Mucosa of rectum (tissue), 2 donors: ENCODE results near the gene ACACB.
"Not testable (repeated sequence)": the region's sequence is repeated elsewhere in the genome, so short reads cannot be mapped to it uniquely, and the experiment has no call there.

ENCODE experiments used
- H3K27ac ChIP-seq, 2 donors: one replicate each; pipeline ENCODE4 v1.7.0; 2013; ENCODE audit warnings: inconsistent platforms in 2 of 2, low read depth in 2 of 2, low read length in 2 of 2
- H3K27me3 ChIP-seq, 2 donors: one replicate each; pipeline ENCODE4 v1.7.0; 2013; ENCODE audit warnings: low read length in 2 of 2; ENCODE audit not compliant: control insufficient read depth in 2 of 2, insufficient read depth in 2 of 2
- H3K36me3 ChIP-seq, 2 donors: one replicate each; pipeline ENCODE4 v1.7.0; 2013; ENCODE audit warnings: low read length in 2 of 2; ENCODE audit not compliant: control insufficient read depth in 2 of 2, insufficient read depth in 2 of 2
- H3K4me1 ChIP-seq, 2 donors: one replicate each; pipeline ENCODE4 v1.7.0; 2013; ENCODE audit warnings: low read length in 2 of 2, mild to moderate bottlenecking in 1 of 2; ENCODE audit not compliant: control insufficient read depth in 2 of 2, insufficient read depth in 2 of 2
- H3K4me3 ChIP-seq, 2 donors: one replicate each; pipeline ENCODE4 v1.7.0; 2013; ENCODE audit warnings: low read length in 2 of 2
- H3K9ac ChIP-seq, 2 donors: one replicate each; pipeline ENCODE4 v1.7.0; 2013; ENCODE audit warnings: low read length in 2 of 2, low read depth in 1 of 2, mild to moderate bottlenecking in 1 of 2
- H3K9me3 ChIP-seq, 2 donors: one replicate each; pipeline ENCODE4 v1.7.0; 2013; ENCODE audit warnings: low read length in 2 of 2; ENCODE audit not compliant: control insufficient read depth in 2 of 2
- donor health status: healthy.
- donor health status: Normal muscosa, but diverticular disease.

Gene ACACB

DNA sequence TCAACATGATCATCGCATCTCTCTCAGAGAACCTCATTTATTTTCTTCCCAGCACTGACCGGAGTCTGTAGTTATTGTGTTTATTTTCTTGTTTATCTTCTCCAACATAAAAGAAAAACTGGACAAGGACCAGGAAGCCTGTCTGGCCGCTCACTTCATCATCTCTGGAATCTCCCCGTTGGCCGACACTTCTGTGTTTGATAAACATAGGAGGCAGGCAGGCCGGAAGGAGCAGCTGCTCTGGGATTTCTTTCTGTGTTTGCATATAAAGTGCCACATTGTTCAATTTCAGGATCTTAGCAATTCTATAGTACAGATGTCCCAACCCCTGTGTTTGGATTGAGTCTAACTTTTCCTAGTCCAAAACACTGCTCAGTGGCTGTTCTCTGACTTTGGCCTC lies 53.3 kb downstream of the ACACB start:
- Histone ChIP-seq H3K36me3 (peaks cover 41 to 56% of the 10 kb centered on the region in 2 donors), H3K27ac (peak overlapping the region in 1 of 2 donors; percentile 23)

GRCh38 chr12:109170324-109170723 lies 53.9 kb downstream of the ACACB start:
- H3K36me3 ChIP-seq = peaks cover 41 to 56% of the 10 kb centered on the region in 2 donors
- no peak overlapping the region for H3K4me3 ChIP-seq
- H3K9me3 ChIP-seq = no peaks in the 10 kb centered on the region
- H3K27ac ChIP-seq = no peak overlapping the region
- no peaks in the 10 kb centered on the region for H3K27me3 ChIP-seq
- no peaks in the 10 kb centered on the region for H3K4me1 ChIP-seq
- no peak overlapping the region for H3K9ac ChIP-seq

More for the DNA sequence above, 53.3 kb downstream of the ACACB start:
- no peaks in the 10 kb centered on the region for H3K9me3 ChIP-seq
- H3K4me3 ChIP-seq = no peak overlapping the region
- H3K27me3 ChIP-seq = no peaks in the 10 kb centered on the region
- H3K9ac ChIP-seq = no peak overlapping the region
- no peaks in the 10 kb centered on the region for H3K4me1 ChIP-seq

GRCh38 chr12:109172787-109173186 lies 56.4 kb downstream of the ACACB start:
- H3K27me3 ChIP-seq, H3K27ac ChIP-seq, H3K9me3 ChIP-seq, H3K4me1 ChIP-seq, H3K9ac ChIP-seq, H3K4me3 ChIP-seq: not testable (repeated sequence)
- peaks cover 47 to 58% of the 10 kb centered on the region in 2 donors for H3K36me3 ChIP-seq

DNA sequence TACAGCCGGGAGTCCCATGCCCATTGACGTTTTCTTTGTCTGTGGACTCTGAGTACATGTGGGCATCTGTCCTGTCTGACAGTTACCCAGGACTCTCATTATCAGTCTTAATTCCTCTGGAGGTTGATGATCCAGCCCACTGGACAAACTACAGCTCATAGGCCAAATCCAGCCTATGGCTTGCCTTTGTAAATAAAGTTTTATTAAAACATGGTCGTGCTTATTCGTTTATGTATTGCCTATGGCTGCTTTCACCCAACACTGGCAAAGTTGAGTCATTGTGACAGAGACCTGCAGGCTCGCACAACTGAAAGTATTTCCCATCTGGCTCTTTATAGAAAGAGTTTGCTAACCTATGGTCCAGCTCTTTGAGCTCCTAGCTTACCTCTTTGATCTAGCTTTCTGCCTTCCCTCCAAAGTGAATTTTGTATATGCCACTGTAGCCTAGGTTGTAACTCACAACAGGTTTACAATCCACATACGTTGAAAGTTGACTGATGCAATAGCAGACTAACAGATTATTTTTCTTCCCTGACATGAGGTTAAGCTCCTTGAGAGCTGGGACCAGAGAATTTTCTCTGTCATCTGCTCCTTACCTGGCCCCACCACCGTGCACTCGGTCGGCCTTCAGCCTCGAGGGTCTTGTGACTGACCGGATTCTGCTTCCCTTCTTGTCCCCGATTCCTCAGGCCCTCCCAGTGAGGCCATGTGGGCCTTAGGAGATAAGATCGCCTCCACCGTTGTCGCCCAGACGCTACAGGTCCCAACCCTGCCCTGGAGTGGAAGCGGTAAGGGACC lies 57.3 kb downstream of the ACACB start:
- Histone ChIP-seq H3K9me3 (no peaks in the 10 kb centered on the region), H3K36me3 (peaks cover 52 to 56% of the 10 kb centered on the region in 2 donors), H3K27me3 (no peaks in the 10 kb centered on the region), H3K4me1 (no peaks in the 10 kb centered on the region), H3K9ac (no peak overlapping the region), H3K4me3 (no peak overlapping the region), H3K27ac (no peak overlapping the region)

GRCh38 chr12:109174468-109174867 lies 58.1 kb downstream of the ACACB start:
- Histone ChIP-seq H3K36me3 (peaks cover 58 to 60% of the 10 kb centered on the region in 2 donors), H3K27me3 (no peaks in the 10 kb centered on the region), H3K4me3 (no peak overlapping the region), H3K9ac (no peak overlapping the region), H3K9me3 (no peaks in the 10 kb centered on the region), H3K27ac (no peak overlapping the region), H3K4me1 (no peaks in the 10 kb centered on the region)

DNA sequence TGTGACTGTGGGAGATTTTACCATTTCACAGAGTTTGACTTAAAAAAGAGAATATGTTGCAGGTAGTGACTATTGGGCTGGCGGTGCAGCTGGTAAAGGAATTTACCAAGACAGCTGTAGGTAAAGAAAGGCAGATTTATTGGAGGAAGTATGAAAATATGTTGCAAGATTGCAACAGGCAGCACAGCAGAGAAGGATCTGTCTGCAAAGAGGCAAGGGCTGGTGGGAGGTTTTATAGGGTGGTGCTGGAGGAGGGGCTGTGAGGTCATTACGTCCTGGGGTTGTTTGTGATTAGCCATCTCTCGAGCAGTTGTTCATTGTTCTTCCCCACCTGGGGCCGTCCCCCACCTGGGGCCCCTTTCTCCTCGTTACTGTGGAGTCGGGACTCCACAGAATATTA lies 62.1 kb downstream of the ACACB start:
- Histone ChIP-seq H3K27ac (no peak overlapping the region), H3K36me3 (peaks cover 42 to 44% of the 10 kb centered on the region in 2 donors), H3K9me3 (no peaks in the 10 kb centered on the region), H3K27me3 (no peaks in the 10 kb centered on the region), H3K4me3 (no peak overlapping the region), H3K4me1 (no peaks in the 10 kb centered on the region), H3K9ac (no peak overlapping the region)

GRCh38 chr12:109179927-109180326 lies 63.5 kb downstream of the ACACB start:
- peaks cover 38 to 39% of the 10 kb centered on the region in 2 donors for H3K36me3 ChIP-seq
- no peak overlapping the region for H3K27ac ChIP-seq
- H3K9me3 ChIP-seq = no peaks in the 10 kb centered on the region
- no peaks in the 10 kb centered on the region for H3K4me1 ChIP-seq
- H3K27me3 ChIP-seq = no peaks in the 10 kb centered on the region
- no peak overlapping the region for H3K4me3 ChIP-seq
- H3K9ac ChIP-seq = no peak overlapping the region

DNA sequence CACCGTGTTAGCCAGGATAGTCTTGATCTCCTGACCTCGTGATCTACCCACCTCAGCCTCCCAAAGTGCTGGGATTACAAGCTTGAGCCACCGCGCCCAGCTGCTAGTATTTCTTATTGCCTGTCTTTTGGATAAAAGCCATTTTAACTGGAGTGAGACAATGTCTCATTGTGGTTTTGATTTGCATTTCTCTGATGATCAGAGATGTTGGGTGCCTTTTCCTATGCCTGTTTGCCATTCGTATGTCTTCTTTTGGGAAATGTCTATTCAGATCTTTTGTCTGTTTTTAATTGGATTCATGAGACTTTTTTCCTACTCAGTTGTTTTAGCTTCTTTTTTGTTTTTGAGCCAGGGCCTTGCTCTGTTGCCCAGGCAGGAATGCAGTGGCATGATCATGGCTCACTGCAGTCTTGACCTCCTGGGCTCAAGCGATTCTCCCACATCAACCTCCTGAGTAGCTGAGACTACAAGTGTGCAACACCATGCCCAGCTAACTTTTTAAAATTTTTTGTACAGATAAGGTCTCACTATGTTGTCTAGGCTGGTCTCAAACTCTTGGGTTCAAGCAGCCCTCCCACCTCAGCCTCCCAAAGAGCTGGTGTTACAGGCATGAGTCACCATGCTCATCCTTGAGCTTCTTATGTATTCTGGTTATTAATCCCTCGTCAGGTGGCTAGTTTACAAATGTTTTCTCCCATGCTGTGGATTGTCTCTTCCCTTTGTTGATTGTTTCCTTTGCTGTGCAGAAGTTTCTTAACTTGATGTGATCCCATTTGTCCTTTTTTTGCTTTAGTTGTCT lies 65.9 kb downstream of the ACACB start:
- H3K4me3 ChIP-seq = no peak overlapping the region
- no peaks in the 10 kb centered on the region for H3K9me3 ChIP-seq
- no peaks in the 10 kb centered on the region for H3K4me1 ChIP-seq
- H3K36me3 ChIP-seq = peaks cover 45 to 49% of the 10 kb centered on the region in 2 donors
- no peaks in the 10 kb centered on the region for H3K27me3 ChIP-seq
- no peak overlapping the region for H3K9ac ChIP-seq
- H3K27ac ChIP-seq = no peak overlapping the region

DNA sequence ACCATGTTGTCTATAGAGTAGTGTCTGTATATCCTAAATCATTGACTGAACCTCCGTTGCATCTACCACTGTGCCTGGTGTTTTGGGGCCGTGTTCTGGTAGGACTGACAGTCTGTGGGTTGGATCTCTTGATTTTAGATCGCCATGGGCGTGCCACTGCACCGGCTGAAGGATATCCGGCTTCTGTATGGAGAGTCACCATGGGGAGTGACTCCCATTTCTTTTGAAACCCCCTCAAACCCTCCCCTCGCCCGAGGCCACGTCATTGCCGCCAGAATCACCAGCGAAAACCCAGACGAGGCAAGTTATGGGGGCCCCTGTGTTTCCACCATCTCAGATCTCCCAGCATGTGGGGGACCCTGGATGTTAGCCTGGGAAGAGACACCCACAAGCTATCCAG lies 69.1 kb downstream of the ACACB start:
- Histone ChIP-seq H3K27ac (no peak overlapping the region), H3K9me3 (no peaks in the 10 kb centered on the region), H3K36me3 (peaks cover 16 to 53% of the 10 kb centered on the region in 2 donors), H3K9ac (no peak overlapping the region), H3K4me1 (no peaks in the 10 kb centered on the region), H3K4me3 (no peak overlapping the region), H3K27me3 (no peaks in the 10 kb centered on the region)

DNA sequence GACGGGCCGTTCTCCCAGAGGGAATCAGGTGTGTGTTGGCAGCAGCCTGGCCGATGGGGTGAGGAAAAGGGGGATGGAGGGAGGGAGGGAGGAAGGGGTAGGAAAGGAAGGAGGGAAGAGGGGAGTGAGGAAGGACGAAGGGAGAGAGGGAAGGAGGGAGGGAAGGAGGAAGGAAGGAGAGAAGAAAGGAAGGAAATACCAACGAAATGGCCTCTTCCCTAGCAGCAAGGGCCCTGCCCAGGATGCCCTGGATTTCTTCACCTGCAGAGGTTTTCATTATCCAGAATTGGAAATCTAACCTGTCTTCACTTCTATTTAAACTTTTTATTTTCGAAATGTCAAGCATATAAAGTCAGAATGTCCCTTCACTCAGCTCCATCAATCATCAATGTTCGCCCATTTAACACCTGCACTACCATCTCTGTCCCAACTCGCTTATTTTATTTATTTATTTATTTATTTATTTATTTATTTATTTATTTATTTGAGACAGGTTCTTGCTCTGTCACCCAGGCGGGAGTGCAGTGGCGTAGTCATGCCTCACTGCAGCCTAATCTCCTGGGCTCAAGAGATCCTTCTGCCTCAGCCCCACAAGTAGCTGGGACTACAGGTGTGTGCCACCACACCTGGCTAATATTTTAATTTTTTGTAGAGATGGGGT lies 70.7 kb downstream of the ACACB start:
- Histone ChIP-seq H3K4me3 (no peak overlapping the region), H3K9ac (no peak overlapping the region), H3K9me3 (no peaks in the 10 kb centered on the region), H3K27ac (no peak overlapping the region), H3K27me3 (no peaks in the 10 kb centered on the region), H3K4me1 (no peaks in the 10 kb centered on the region), H3K36me3 (peaks cover 25 to 56% of the 10 kb centered on the region in 2 donors)
